Renal cortical epithelial cell (primary cell): ENCODE results near the gene AGT. TPM values are rescaled to one million over a fixed set of nuclear protein-coding genes. Genes with fewer than 3 reads are reported as not detected.
"Not testable (repeated sequence)": the region's sequence is repeated elsewhere in the genome, so short reads cannot be mapped to it uniquely, and the experiment has no call there.

Source experiments
- DNase-seq: peaks from one replicate; pipeline ENCODE4 v3.0.0-alpha.2; 2011; ENCODE audit warnings: low read depth
- total RNA-seq: library from RNA; depleted of rRNA; stranded (reverse); fragments of >200 nt; gene quantifications from 2 replicates; pipeline ENCODE4 v1.2.3, GENCODE V29; 2014

Gene AGT
- total RNA-seq, 1 donor from 2014 or later = 2.9 TPM

DNA sequence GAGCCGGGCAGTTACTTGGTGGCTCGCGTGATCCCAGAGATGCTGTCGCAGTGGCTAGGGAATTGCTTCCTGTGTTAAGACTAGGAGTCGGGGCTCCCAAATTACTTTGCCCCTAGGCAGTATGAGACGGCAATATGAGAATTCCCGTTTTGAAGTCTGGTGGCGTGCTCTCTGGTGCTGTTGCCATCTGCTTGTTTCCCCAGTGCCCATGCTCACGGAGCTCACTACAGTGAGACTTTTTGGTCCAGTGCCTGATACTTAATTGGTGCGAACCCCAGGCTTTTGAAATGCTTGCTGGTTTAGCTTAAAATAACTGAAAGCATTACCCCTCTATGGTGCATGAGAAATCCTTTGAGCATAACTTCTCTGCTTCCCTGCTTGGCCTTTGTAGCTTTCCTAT, 22.3 kb downstream of the AGT start:
- no peak for DNase-seq

DNA sequence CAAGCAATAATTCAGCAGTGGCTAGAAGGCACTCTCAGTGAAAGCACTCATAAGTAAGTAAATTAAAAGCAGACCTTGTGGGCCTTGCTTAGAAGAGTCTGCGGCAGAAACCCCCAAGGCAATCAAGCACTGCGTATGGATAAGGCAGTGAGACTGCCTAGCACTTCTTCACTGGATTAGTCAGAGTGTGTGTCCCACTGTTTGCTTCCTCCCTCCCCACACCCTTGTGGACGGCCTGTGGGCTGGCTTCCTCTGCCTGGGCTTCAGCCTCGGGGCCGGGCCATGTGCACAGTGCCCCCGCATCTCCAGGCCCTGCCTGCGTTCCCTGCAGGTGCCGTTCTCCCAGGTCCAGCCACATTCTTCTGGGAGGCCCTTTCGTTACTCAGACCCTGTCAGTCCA, 23.8 kb downstream of the AGT start:
- DNase-seq = no peak

- DNase-seq = no peak
Observed at GRCh38 chr1:230686747-230687146, 27.2 kb downstream of the AGT start.

DNA sequence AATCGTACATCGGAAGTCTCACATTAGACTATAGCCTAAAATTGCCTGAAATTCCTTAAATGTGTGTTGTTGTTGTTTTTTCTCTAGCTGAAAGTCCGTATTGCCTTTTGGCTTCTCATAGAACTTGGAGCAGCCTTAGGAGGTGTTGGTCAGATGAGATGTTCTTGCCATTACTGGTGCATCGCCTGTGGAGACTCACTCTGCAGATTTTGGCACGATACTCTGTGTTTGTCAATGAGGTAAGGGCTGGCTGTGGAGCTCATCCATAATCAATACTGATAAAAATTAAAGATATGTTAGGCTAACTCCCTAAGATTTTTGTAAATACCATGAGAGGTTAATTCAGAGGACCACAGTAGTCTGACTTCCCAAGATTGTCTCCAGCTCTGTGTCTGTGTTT, 28.9 kb downstream of the AGT start:
- no peak for DNase-seq

DNA sequence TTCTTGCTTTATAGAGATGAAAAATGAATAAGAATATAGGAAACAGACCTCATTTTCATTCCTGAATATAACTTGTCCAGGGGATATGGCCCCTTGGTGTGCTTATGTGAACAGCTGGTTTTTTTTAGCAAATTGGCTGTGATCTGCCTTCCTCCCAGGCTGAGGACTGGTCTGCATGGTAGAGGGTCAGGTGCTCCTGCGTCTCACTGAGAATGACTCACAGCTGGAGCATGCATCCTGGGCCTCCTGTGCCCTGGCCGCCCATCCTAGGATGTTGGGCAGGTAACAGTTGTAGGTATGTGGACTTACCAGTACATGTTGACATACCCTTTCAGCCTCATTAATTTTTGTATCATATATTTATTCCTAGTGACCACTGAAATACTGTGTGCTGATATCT, 29.8 kb downstream of the AGT start:
- peak; percentile 44 for DNase-seq

GRCh38 chr1:230682882-230683610, 30.9 kb downstream of the AGT start:
- DNase-seq = peak; percentile 50

DNA sequence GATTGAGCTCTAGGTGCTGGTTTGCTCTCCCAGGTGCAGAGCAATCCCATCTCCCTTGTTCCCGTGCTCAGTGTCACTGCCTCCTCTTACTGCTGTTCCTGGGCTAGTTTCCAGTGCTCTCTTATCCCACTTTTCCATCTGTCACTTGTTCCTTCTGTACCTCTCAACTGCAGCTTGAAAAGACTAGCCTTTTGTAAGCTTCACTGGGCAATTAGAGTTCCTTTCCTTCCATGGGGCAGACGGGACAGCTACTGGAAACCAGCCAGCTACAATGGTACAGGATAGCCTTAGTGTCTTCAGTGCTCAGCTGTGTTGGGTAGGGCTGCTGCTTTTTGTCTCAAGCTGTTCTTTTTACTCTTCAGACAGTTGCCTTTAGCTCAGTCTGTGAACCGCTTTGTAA, 31.6 kb downstream of the AGT start:
- no peak for DNase-seq

- DNase-seq = peak; percentile 88
Observed at GRCh38 chr1:230681599-230681998, 32.3 kb downstream of the AGT start.

GRCh38 chr1:230680300-230681025, 33.5 kb downstream of the AGT start:
- DNase-seq = no peak

GRCh38 chr1:230679825-230680224, 34.1 kb downstream of the AGT start:
- no peak for DNase-seq

DNA sequence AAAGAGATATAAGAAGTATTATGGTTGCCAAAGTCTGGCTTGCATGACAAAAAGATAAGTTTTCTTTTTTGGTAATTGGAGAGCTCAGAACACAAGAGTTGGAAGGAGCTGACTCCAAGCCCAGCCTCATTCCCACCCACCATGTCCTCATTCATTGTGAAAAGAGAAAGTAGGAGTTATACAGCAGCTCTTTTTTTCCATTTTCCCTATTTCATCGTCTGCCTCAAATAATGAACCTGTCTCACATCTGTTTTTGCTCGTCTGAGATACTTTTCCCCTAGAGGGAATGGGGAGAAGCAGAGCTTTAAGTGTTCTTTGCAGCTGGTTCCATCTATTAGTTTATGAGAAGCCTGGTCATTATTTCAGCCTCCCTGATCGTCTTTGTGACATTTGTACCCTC, 34.7 kb downstream of the AGT start:
- no peak for DNase-seq

GRCh38 chr1:230677200-230677599, 36.7 kb downstream of the AGT start:
- no peak for DNase-seq

DNA sequence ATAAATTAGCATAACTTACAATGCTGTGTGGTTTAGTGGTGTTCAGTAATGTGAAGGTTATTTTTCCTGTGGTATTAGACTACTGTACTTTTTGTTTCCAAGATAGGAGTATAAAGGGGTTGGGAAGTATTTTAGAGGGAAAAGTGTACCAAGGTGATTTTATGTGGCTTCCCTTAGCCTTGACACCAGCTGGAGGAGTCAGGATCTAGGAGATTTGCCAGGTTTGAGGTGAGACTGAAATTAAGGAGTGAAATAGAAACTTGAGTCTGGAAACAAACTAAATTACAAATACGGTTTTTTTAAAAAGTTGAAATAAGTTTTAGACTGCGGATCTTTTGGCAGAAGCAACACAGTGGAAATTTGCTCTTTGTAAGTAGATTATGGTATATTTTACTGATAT, 39.3 kb downstream of the AGT start:
- DNase-seq = no peak

DNA sequence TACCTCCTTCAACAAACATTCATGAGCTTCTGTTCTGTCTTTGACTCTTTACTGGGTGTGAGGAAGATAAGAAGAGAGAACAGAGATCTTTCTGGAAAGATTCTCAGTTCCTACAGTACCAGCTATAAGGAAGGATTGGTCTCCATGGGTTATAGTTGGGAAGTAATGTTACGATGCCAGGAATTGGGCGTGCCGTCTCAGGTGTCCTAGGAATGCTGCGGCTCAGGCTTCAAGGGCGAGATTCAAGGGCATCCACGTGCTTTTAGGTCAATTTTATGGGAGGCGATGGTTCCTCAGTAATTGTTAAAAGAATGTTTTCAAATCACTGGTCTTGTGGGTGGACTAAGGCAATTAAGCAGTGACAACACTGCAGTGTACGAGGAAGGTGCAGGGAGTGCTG, 44.4 kb downstream of the AGT start:
- DNase-seq = no peak

DNA sequence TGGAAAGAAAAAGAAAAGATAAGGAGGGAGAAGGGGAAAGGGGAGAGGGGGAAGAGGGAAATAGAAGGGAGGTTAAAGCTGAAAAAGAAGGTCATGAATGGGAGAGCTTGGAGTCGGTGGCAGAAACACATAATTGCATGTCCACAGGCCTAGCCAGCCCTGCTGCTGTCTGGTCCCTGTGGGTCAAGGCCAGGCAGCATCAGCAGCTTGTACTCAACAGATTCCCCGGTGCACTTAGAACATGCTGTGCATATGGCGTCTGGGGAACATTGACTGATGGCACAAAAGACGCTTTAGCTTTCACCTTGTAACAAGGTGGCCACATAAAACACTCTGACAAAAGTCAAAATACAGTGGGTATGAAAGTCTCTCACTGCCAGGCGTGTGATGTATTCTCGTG, 45.7 kb downstream of the AGT start:
- no peak for DNase-seq

GRCh38 chr1:230661976-230662375, 51.9 kb downstream of the AGT start:
- no peak for DNase-seq

DNA sequence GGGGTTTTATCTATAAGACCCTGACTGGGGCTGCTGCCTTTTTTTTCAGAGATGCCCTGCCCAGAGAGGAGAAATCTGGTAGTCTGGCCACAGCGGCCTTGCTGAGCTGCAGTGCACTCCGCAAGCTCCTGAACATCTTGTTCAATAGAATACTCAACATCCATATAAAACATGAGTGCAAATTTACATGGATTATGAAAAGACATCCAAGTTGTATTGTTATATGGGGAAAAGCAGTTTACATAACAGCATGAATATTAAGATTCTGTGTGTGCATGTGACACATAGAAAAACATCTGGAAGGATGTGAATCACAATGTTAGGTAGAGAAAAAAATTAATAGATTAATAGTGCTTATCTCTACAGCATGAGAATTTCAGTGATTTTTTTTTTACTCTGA, 55.2 kb downstream of the AGT start:
- no peak for DNase-seq

DNA sequence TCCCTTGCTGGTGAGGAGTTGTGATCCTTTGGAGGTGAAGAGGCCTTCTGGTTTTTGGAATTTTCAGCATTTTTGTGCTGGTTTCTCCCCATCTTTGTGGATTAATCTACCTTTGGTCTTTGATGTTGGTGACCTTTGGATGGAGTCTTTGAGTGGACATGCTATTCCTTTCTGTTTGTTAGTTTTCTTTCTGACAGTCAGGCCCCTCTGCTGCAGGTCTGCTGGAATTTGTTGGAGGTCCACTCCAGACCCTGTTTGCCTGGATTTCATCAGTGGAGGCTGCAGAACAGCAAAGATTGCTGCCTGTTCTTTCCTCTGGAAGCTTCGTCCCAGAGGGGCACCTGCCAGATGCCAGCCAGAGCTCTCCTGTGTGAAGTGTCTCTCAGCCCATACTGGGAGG, 55.8 kb downstream of the AGT start:
- DNase-seq = not testable (repeated sequence)

DNA sequence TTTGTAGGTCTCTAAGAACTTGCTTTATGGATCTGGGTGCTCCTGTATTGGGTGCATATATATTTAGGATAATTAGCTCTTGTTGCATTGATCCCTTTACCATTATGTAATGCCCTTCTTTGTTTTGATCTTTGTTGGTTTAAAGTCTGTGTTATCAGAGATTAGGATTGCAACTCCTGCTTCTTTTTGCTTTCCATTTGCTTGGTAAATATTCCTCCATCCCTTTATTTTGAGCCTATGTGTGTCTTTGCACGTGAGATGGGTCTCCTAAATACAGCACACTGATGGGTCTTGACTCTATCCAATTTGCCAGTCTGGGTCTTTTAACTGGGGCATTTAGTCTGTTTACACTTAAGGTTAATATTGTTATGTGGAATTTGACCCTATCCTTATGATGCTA, 57.2 kb downstream of the AGT start:
- not testable (repeated sequence) for DNase-seq
